ENCODE measurements around the gene OR4F6.
"Not testable (repeated sequence)": the region's sequence is repeated elsewhere in the genome, so short reads cannot be mapped to it uniquely, and the experiment has no call there.

- not testable (repeated sequence) for TF ChIP-seq CTCF, POLR2A (IDR thresholded peaks at IDR 0.05)
Observed at GRCh38 chr15:101793981-101794380, 9.3 kb upstream of the OR4F6 start.
